Neural progenitor cell (in vitro differentiated cells): ENCODE results near the gene SEPTIN2.

Experiments used
- CTCF ChIP-seq: fragments of 200-600 bp; sonication (generic); IDR thresholded peaks from 2 replicates; pipeline ENCODE4 v1.5.1; 2017; ENCODE audit warnings: antibody characterized with exemption, mild to moderate bottlenecking
- EZH2phosphoT487 ChIP-seq: fragments of 200-600 bp; sonication (generic); IDR thresholded peaks from 2 replicates; pipeline ENCODE4 v1.6.1; 2017; ENCODE audit warnings: antibody characterized with exemption

GRCh38 chr2:241389697-241390096 lies 74.0 kb downstream of the SEPTIN2 start:
- TF ChIP-seq CTCF (no peak), EZH2phosphoT487 (no peak)
